KMS-11 (cell line): ENCODE results near the gene PTPRN2.

Source experiments
- H2AFZ ChIP-seq: fragments of 200-600 bp; sonication (generic); 2 replicates; pipeline ENCODE4 v1.6.1; 2016; ENCODE audit warnings: antibody characterized with exemption, mixed run types, low read depth
- H3K27ac ChIP-seq: fragments of 200-600 bp; sonication (generic); 2 replicates; pipeline ENCODE4 v1.6.1; 2016; ENCODE audit warnings: mild to moderate bottlenecking, mixed run types
- H3K27me3 ChIP-seq: fragments of 200-600 bp; sonication (generic); 2 replicates; pipeline ENCODE4 v1.6.1; 2017; ENCODE audit warnings: mild to moderate bottlenecking, low read depth, mixed run types, moderate library complexity; ENCODE audit not compliant: insufficient read depth
- H3K36me3 ChIP-seq: fragments of 200-600 bp; sonication (generic); 2 replicates; pipeline ENCODE4 v1.6.1; 2017; ENCODE audit warnings: mild to moderate bottlenecking, mixed run types; ENCODE audit not compliant: insufficient read depth
- H3K4me1 ChIP-seq: fragments of 200-600 bp; sonication (generic); 2 replicates; pipeline ENCODE4 v1.6.1; 2016; ENCODE audit warnings: mild to moderate bottlenecking, low read depth, mixed run types; ENCODE audit not compliant: poor library complexity, severe bottlenecking
- H3K4me2 ChIP-seq: fragments of 200-600 bp; sonication (generic); 2 replicates; pipeline ENCODE4 v1.7.0; 2016; ENCODE audit warnings: mild to moderate bottlenecking, mixed run types
- H3K4me3 ChIP-seq: fragments of 200-600 bp; sonication (generic); IDR thresholded peaks from 2 replicates; pipeline ENCODE4 v1.6.1; 2017; ENCODE audit warnings: low read depth, low read length, mixed read lengths; ENCODE audit not compliant: insufficient read depth
- H3K79me2 ChIP-seq: fragments of 200-600 bp; sonication (generic); 2 replicates; pipeline ENCODE4 v1.6.1; 2016; ENCODE audit warnings: low read depth, mixed run types; ENCODE audit not compliant: insufficient read depth
- H3K9ac ChIP-seq: fragments of 200-600 bp; sonication (generic); 2 replicates; pipeline ENCODE4 v1.6.1; 2016; ENCODE audit warnings: mild to moderate bottlenecking, mixed run types
- H4K20me1 ChIP-seq: fragments of 200-600 bp; sonication (generic); 2 replicates; pipeline ENCODE4 v1.6.1; 2016; ENCODE audit warnings: mild to moderate bottlenecking, mixed run types; ENCODE audit not compliant: insufficient read depth
- TF ChIP-seq, protein P1 (sequence below): fragments of 200-600 bp; sonication (generic); conservative IDR thresholded peaks from 2 replicates; pipeline ENCODE4 v1.6.1; 2017; ENCODE audit warnings: low read depth, mild to moderate bottlenecking, antibody characterized with exemption, low read length, moderate library complexity, mixed read lengths

The PTPRN2 gene

DNA sequence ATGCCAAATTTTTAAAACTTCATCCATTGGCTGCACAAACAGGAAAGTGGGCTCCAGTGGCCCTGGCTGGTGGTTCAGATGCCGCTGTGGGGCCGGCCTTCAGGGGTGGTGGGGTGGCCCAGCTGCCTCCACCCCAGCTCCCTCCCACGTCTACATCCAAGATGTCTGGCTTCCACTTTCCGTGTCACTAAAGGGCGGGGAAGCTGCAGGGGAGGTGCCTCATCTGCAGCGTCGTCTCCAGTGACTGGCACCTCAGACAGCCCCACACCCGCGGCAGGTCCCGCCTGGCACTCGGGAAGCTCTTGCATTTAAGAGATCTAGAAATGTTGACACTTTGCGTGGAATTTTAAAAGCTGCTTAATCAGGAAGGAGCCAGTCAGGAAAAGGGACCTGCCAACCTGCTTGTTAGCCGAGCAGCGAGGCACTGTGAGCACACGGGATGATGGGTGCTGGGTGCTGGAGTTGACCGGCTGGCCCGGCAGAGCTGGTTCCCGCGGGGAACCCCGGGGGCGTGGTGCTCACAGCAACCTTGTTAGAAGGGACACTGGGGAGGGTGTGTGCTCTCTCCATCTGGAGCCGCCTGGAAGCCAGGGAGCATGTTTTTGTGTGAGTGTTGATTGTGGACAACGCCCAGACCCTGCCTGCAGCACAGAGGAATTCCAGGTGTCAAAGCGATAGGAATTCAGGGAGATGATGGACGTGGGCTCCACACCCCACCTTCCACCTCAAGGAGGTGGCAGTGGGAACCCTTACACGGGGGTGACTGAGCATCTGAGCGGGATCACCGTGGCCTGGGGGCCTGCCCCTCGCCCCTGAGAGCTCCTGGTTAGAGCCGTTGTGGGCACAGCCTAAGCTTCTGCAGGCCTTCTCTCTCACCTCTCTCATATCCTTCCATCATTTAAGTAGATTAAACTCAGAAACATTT lies 320.5 kb downstream of the PTPRN2 start:
- Histone ChIP-seq H3K4me1 (no peaks in the 10 kb centered on the region), H3K9ac (no peak overlapping the region), H3K36me3 (no peaks in the 10 kb centered on the region), H2AFZ (no peak overlapping the region), H3K79me2 (no peaks in the 10 kb centered on the region), H3K4me3 (no peak overlapping the region), H4K20me1 (no peaks in the 10 kb centered on the region), H3K27me3 (no peaks in the 10 kb centered on the region), H3K27ac (no peak overlapping the region), H3K4me2 (no peak overlapping the region)
- TF ChIP-seq, protein P1, sequence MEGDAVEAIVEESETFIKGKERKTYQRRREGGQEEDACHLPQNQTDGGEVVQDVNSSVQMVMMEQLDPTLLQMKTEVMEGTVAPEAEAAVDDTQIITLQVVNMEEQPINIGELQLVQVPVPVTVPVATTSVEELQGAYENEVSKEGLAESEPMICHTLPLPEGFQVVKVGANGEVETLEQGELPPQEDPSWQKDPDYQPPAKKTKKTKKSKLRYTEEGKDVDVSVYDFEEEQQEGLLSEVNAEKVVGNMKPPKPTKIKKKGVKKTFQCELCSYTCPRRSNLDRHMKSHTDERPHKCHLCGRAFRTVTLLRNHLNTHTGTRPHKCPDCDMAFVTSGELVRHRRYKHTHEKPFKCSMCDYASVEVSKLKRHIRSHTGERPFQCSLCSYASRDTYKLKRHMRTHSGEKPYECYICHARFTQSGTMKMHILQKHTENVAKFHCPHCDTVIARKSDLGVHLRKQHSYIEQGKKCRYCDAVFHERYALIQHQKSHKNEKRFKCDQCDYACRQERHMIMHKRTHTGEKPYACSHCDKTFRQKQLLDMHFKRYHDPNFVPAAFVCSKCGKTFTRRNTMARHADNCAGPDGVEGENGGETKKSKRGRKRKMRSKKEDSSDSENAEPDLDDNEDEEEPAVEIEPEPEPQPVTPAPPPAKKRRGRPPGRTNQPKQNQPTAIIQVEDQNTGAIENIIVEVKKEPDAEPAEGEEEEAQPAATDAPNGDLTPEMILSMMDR = no peak

DNA sequence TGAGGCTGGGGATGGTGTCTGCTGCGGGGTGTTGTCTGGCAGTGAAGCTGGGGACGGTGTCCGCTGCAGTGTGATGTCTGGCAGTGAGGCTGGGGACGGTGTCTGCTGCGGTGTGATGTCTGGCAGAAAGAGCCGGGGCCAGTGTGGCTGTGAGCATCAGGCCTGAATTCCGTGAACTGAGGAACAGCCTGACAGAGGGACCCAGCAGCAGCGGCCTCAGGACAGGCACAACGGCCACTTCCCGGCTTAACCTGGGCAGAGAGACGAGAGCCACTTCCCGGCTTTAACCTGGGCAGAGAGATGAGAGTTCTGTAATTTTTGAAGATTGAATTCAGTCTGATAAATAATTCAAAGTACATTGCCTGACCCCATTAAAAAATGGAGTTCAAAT lies 321.2 kb downstream of the PTPRN2 start:
- no peaks in the 10 kb centered on the region for H3K79me2 ChIP-seq
- H3K4me1 ChIP-seq = no peaks in the 10 kb centered on the region
- H3K9ac ChIP-seq = no peak overlapping the region
- H3K27me3 ChIP-seq = no peaks in the 10 kb centered on the region
- no peak overlapping the region for H3K4me2 ChIP-seq
- H3K27ac ChIP-seq = no peak overlapping the region
- H3K4me3 ChIP-seq = no peak overlapping the region
- H2AFZ ChIP-seq = no peak overlapping the region
- no peaks in the 10 kb centered on the region for H4K20me1 ChIP-seq
- TF ChIP-seq, protein P1 = no peak
- H3K36me3 ChIP-seq = no peaks in the 10 kb centered on the region

DNA sequence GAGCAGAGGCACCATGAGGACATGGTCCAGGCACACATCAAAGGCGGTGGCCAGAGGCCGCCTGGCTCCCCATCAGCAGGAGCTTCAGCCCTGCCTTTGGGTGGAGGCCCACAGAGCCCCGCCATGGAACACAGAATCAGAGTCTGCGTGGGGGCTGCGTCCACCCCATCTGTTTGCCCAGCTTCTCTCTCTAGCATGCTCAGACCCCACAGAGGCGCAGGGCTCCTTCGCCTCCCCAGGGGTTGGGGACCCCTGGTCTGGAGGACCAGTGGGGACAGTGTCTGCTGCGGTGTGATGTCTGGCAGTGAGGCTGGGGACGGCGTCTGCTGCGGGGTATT lies 321.9 kb downstream of the PTPRN2 start:
- TF ChIP-seq, protein P1 = no peak

DNA sequence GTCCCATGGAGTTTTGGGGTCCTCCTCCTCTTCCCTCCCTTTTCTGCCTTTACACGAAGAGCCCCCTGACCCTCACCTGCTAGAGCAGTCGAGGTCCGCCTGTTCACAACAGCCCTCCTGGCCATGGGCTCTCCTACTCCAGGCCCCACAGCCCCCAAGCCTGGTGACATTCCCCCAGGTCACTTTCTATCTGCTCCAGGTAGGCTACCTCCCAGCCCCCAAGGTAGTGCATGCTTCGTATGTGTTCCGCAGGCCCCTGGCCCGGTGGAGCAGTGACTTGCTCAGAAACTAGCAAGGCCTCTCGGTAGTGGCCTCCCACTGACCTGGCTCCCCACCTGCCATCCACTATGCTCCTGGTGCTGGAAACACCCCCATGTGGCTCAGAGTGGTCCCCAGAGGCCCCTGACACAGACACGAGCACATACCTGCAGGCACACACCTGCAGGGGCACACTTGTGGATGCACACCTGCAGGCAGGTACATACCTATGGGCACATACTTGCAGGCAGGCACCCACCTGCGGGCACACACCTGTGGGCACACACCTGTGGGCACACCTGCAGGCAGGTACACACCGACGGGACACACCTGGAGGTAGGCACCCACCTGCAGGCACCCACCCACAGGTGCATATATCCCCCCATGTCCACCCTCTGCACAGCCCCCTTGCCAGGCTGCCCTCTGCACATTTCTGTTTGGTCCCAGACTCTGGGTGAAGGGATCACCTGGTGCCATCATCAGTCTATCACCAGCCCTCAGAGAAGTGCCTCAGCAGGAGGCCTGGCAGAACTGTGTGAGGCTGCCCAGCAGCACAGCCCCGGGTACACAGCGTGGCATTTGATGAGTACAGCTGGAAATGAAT lies 322.5 kb downstream of the PTPRN2 start:
- no peak overlapping the region for H3K4me3 ChIP-seq
- H3K36me3 ChIP-seq = no peaks in the 10 kb centered on the region
- no peak overlapping the region for H3K27ac ChIP-seq
- no peaks in the 10 kb centered on the region for H3K4me1 ChIP-seq
- H3K9ac ChIP-seq = no peak overlapping the region
- H2AFZ ChIP-seq = no peak overlapping the region
- no peaks in the 10 kb centered on the region for H4K20me1 ChIP-seq
- TF ChIP-seq, protein P1 = no peak
- H3K79me2 ChIP-seq = no peaks in the 10 kb centered on the region
- no peak overlapping the region for H3K4me2 ChIP-seq
- no peaks in the 10 kb centered on the region for H3K27me3 ChIP-seq

More for the DNA sequence above, 321.9 kb downstream of the PTPRN2 start:
- no peak overlapping the region for H2AFZ ChIP-seq
- no peaks in the 10 kb centered on the region for H3K79me2 ChIP-seq
- no peaks in the 10 kb centered on the region for H3K27me3 ChIP-seq
- no peak overlapping the region for H3K27ac ChIP-seq
- H3K4me1 ChIP-seq = no peaks in the 10 kb centered on the region
- H3K9ac ChIP-seq = no peak overlapping the region
- H3K4me3 ChIP-seq = no peak overlapping the region
- no peaks in the 10 kb centered on the region for H3K36me3 ChIP-seq
- no peak overlapping the region for H3K4me2 ChIP-seq
- H4K20me1 ChIP-seq = no peaks in the 10 kb centered on the region
